CD14-positive monocyte (primary cell): ENCODE data around the gene DCC. TPM values are rescaled to one million over a fixed set of nuclear protein-coding genes. Genes with fewer than 3 reads are reported as not detected.

Experiments used
- DNase-seq, 3 donors: peaks; one replicate each; pipeline ENCODE4 v3.0.0-alpha.2; 2011 to 2022
- H2AFZ ChIP-seq: 2 replicates; pipeline ENCODE4 v1.6.0; 2012; ENCODE audit warnings: mild to moderate bottlenecking, low read depth, low read length, inconsistent platforms; ENCODE audit not compliant: insufficient read depth, poor library complexity, severe bottlenecking
- H3K27ac ChIP-seq, 2 donors: 1 replicate in 1 of 2; 2 replicates in 1 of 2; pipeline ENCODE4 v1.5.1; 2012 to 2013; ENCODE audit warnings: low read length in 2 of 2, control low read depth in 1 of 2, inconsistent platforms in 1 of 2, low read depth in 1 of 2, mild to moderate bottlenecking in 1 of 2
- H3K27me3 ChIP-seq, 2 donors: one replicate each; pipeline versions ENCODE4 v1.6.0 to v1.6.1; 2011 to 2013; ENCODE audit warnings: low read length in 2 of 2; ENCODE audit not compliant: control insufficient read depth in 2 of 2, insufficient read depth in 2 of 2
- H3K36me3 ChIP-seq, 2 donors: replicated peaks in 1 of 2; 1 replicate in 1 of 2; 2 replicates in 1 of 2; pipeline versions ENCODE4 v1.5.1 to v1.6.1; 2012 to 2013; ENCODE audit warnings: low read length in 2 of 2, control low read depth in 1 of 2, inconsistent platforms in 1 of 2, mild to moderate bottlenecking in 1 of 2; ENCODE audit not compliant: insufficient read depth in 2 of 2, control insufficient read depth in 1 of 2
- H3K4me1 ChIP-seq, 2 donors: 1 replicate in 1 of 2; 2 replicates in 1 of 2; pipeline versions ENCODE4 v1.5.1 to v1.6.1; 2012 to 2013; ENCODE audit warnings: low read length in 2 of 2, control low read depth in 1 of 2, inconsistent platforms in 1 of 2, mild to moderate bottlenecking in 1 of 2, moderate library complexity in 1 of 2; ENCODE audit not compliant: insufficient read depth in 2 of 2, control insufficient read depth in 1 of 2
- H3K4me2 ChIP-seq: replicated peaks from 2 replicates; pipeline ENCODE3; 2012; ENCODE audit warnings: low read length, moderate library complexity, mild to moderate bottlenecking; ENCODE audit not compliant: poor library complexity, severe bottlenecking; ENCODE audit errors: extremely low read depth
- H3K4me3 ChIP-seq, 3 experiments: fragments of 200-600 bp in 1 of 3; sonication (generic) in 1 of 3; replicated peaks in 1 of 3; 1 replicate in 2 of 3; 2 replicates in 1 of 3; pipeline ENCODE4 v1.5.1; 2011 to 2013; ENCODE audit warnings: low read length in 3 of 3, mild to moderate bottlenecking in 3 of 3, control low read depth in 2 of 3, low read depth in 2 of 3, inconsistent platforms in 1 of 3, moderate library complexity in 1 of 3
- H3K79me2 ChIP-seq: 2 replicates; pipeline ENCODE4 v1.6.0; 2012; ENCODE audit warnings: mild to moderate bottlenecking, control low read depth, inconsistent platforms, low read length, moderate library complexity; ENCODE audit not compliant: insufficient read depth
- H3K9ac ChIP-seq: 2 replicates; pipeline ENCODE4 v1.6.0; 2017; ENCODE audit warnings: low read length, mild to moderate bottlenecking; ENCODE audit not compliant: insufficient read depth, poor library complexity, severe bottlenecking
- H3K9me3 ChIP-seq, 2 donors: replicated peaks in 1 of 2; 1 replicate in 1 of 2; 2 replicates in 1 of 2; pipeline versions ENCODE4 v1.5.1 to v1.6.1; 2012 to 2013; ENCODE audit warnings: low read length in 2 of 2, control low read depth in 1 of 2; ENCODE audit not compliant: control insufficient read depth in 1 of 2, insufficient read depth in 1 of 2
- H4K20me1 ChIP-seq: 2 replicates; pipeline ENCODE4 v1.6.0; 2012; ENCODE audit warnings: mild to moderate bottlenecking, low read length, control low read depth, moderate library complexity; ENCODE audit not compliant: insufficient read depth
- H3K27ac Mint-ChIP-seq, 7 donors: one replicate each; pipeline ENCODE4 v1.8.0; 2020; ENCODE audit warnings: mild to moderate bottlenecking in 7 of 7, mixed read lengths in 7 of 7, moderate library complexity in 6 of 7, inconsistent platforms in 2 of 7
- H3K27me3 Mint-ChIP-seq, 3 donors: one replicate each; pipeline ENCODE4 v1.8.0; 2021 to 2022; ENCODE audit warnings: low read depth in 3 of 3, mild to moderate bottlenecking in 3 of 3, mixed read lengths in 3 of 3, moderate library complexity in 3 of 3, inconsistent platforms in 1 of 3
- H3K36me3 Mint-ChIP-seq, 2 donors: one replicate each; pipeline ENCODE4 v1.8.0; 2020; ENCODE audit warnings: mixed read lengths in 2 of 2, inconsistent platforms in 1 of 2, mild to moderate bottlenecking in 1 of 2
- H3K4me1 Mint-ChIP-seq: one replicate; pipeline ENCODE4 v1.8.0; 2020; ENCODE audit warnings: mild to moderate bottlenecking, mixed read lengths
- H3K4me3 Mint-ChIP-seq, 2 donors: one replicate each; pipeline ENCODE4 v1.8.0; 2020; ENCODE audit warnings: mild to moderate bottlenecking in 2 of 2, mixed read lengths in 2 of 2, moderate library complexity in 1 of 2
- H3K9me3 Mint-ChIP-seq, 7 donors: one replicate each; pipeline ENCODE4 v1.8.0; 2020 to 2022; ENCODE audit warnings: mixed read lengths in 7 of 7, mild to moderate bottlenecking in 6 of 7, moderate library complexity in 6 of 7, inconsistent platforms in 2 of 7
- WGBS: methylation state at CpG from one replicate; pipeline ENCODE4 v1.1.5; 2013; ENCODE audit warnings: missing lambda C conversion rate; ENCODE audit not compliant: insufficient coverage; 5-methylcytosine and 5-hydroxymethylcytosine counted together
- intact Hi-C, 2 donors: fragments of 100-400 bp; cut with micrococcal nuclease; formaldehyde crosslinking; loops; one replicate each; pipeline versions ENCODE4 v1.15.0 to v1.15.1; 2023
- polyA plus RNA-seq, 3 donors: library from polyadenylated mRNA; depleted of rRNA in 1 of 3; unstranded in 2 of 3; stranded (reverse) in 1 of 3; fragments of 300-500 nt in 2 of 3; fragments of >200 nt in 1 of 3; fragmentation: Illumina TruSeq in 2 of 3; gene quantifications; 1 replicate in 2 of 3; 2 replicates in 1 of 3; pipeline ENCODE4 v1.2.3, GENCODE V29; 2012 to 2021
- TF ChIP-seq, protein P1 (sequence below): fragments of 200-600 bp; IDR thresholded peaks from one replicate; pipeline ENCODE4 v1.8.0; 2022; ENCODE audit warnings: antibody characterized with exemption, mild to moderate bottlenecking

DCC gene
- polyA plus RNA-seq, 3 donors, result not detected

DNA sequence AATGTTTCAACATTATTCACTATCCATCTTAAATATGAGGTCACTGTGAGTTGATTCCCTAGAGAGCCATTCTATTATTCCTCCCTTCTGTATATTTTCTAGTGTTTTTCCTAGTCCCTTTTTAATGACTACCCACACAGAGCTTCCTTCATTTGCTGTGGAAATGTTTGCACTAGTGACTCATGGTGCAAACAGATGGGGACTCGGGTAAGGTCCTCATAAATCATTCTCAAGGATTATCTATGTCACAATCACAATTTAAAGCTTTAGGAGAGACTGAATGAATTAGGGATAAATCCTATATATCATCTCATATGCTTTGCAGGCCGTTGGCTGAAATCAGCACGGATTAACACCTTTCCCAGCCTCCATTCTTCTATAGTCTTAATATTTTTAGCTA, 159.6 kb downstream of the DCC start:
- Histone ChIP-seq H3K27me3 (no peaks in the 10 kb centered on the region), H2AFZ (no peak overlapping the region), H3K4me1 (no peaks in the 10 kb centered on the region), H3K4me2 (no peak overlapping the region), H3K36me3 (no peaks in the 10 kb centered on the region), H3K4me3 (no peak overlapping the region), H3K27ac (no peak overlapping the region), H4K20me1 (no peaks in the 10 kb centered on the region), H3K9ac (no peak overlapping the region), H3K79me2 (no peaks in the 10 kb centered on the region), H3K9me3 (peaks cover 0 to 3% of the 10 kb centered on the region in 2 donors)
- no peak for DNase-seq
- WGBS, result no CpG with 5 or more reads among the region's 3 CpGs
- H3K4me1 Mint-ChIP-seq, result no peaks in the 10 kb centered on the region
- intact Hi-C loops, result no loop called here
- peaks cover 0 to 5% (median 0%) of the 10 kb centered on the region in 7 donors for H3K9me3 Mint-ChIP-seq
- H3K36me3 Mint-ChIP-seq, result no peaks in the 10 kb centered on the region
- TF ChIP-seq, protein P1, sequence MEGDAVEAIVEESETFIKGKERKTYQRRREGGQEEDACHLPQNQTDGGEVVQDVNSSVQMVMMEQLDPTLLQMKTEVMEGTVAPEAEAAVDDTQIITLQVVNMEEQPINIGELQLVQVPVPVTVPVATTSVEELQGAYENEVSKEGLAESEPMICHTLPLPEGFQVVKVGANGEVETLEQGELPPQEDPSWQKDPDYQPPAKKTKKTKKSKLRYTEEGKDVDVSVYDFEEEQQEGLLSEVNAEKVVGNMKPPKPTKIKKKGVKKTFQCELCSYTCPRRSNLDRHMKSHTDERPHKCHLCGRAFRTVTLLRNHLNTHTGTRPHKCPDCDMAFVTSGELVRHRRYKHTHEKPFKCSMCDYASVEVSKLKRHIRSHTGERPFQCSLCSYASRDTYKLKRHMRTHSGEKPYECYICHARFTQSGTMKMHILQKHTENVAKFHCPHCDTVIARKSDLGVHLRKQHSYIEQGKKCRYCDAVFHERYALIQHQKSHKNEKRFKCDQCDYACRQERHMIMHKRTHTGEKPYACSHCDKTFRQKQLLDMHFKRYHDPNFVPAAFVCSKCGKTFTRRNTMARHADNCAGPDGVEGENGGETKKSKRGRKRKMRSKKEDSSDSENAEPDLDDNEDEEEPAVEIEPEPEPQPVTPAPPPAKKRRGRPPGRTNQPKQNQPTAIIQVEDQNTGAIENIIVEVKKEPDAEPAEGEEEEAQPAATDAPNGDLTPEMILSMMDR, result no peak
- no peaks in the 10 kb centered on the region for H3K27me3 Mint-ChIP-seq
- no peak overlapping the region for H3K27ac Mint-ChIP-seq
- H3K4me3 Mint-ChIP-seq, result no peak overlapping the region

- Histone ChIP-seq H3K9me3 (no peaks in the 10 kb centered on the region), H3K4me2 (no peak overlapping the region), H3K27me3 (no peaks in the 10 kb centered on the region), H3K4me3 (no peak overlapping the region), H3K27ac (no peak overlapping the region), H3K79me2 (no peaks in the 10 kb centered on the region), H4K20me1 (no peaks in the 10 kb centered on the region), H3K36me3 (no peaks in the 10 kb centered on the region), H3K9ac (no peak overlapping the region), H3K4me1 (no peaks in the 10 kb centered on the region), H2AFZ (no peak overlapping the region)
- 73% methylated on average over 5 of the region's 5 CpGs for WGBS
- DNase-seq, result no peak
- Mint-ChIP-seq H3K27ac (no peak overlapping the region), H3K36me3 (no peaks in the 10 kb centered on the region), H3K27me3 (no peaks in the 10 kb centered on the region), H3K9me3 (peaks cover 0 to 10% (median 0%) of the 10 kb centered on the region in 7 donors), H3K4me1 (no peaks in the 10 kb centered on the region), H3K4me3 (no peak overlapping the region)
- TF ChIP-seq, protein P1, result no peak
- intact Hi-C loops, result no loop called here
These were observed 164.6 kb downstream of the DCC start for GRCh38 chr18:52504589-52504988.
